ENCODE measurements around the gene DGCR6L.
"Not testable (repeated sequence)": the region's sequence is repeated elsewhere in the genome, so short reads cannot be mapped to it uniquely, and the experiment has no call there.

DGCR6L gene

GRCh38 chr22:20291604-20292063 lies 28.2 kb downstream of the DGCR6L start:
- DNase-seq (ENCODE audit: low read depth in 3 of 3) = no peak

- no peak for DNase-seq (ENCODE audit: low read depth in 3 of 3)
Observed at GRCh38 chr22:20291249-20291586, 28.6 kb downstream of the DGCR6L start.

GRCh38 chr22:20290578-20291248 lies 29.1 kb downstream of the DGCR6L start:
- no peak for DNase-seq (ENCODE audit: low read depth in 3 of 3)

GRCh38 chr22:20290045-20290392 lies 29.8 kb downstream of the DGCR6L start:
- DNase-seq (ENCODE audit: low read depth in 3 of 3) = no peak

GRCh38 chr22:20289182-20290044 lies 30.4 kb downstream of the DGCR6L start:
- DNase-seq (ENCODE audit: low read depth in 3 of 3) = not testable (repeated sequence)

- DNase-seq (ENCODE audit: low read depth in 3 of 3) = not testable (repeated sequence)
Observed at GRCh38 chr22:20286784-20287423, 33.0 kb downstream of the DGCR6L start.

- not testable (repeated sequence) for DNase-seq (ENCODE audit: low read depth in 3 of 3)
Observed at GRCh38 chr22:20286312-20286660, 33.6 kb downstream of the DGCR6L start.

GRCh38 chr22:20285473-20286311 lies 34.2 kb downstream of the DGCR6L start:
- peak; percentile 51 to 78 (median 65) for DNase-seq (ENCODE audit: low read depth in 3 of 3)

GRCh38 chr22:20284471-20285086 lies 35.3 kb downstream of the DGCR6L start:
- no peak for DNase-seq (ENCODE audit: low read depth in 3 of 3)

GRCh38 chr22:20283674-20284066 lies 36.2 kb downstream of the DGCR6L start:
- no peak for DNase-seq (ENCODE audit: low read depth in 3 of 3)

- DNase-seq (ENCODE audit: low read depth in 3 of 3) = no peak
Observed at GRCh38 chr22:20282901-20283673, 36.8 kb downstream of the DGCR6L start.

- no peak for DNase-seq (ENCODE audit: low read depth in 3 of 3)
Observed at GRCh38 chr22:20281891-20282290, 38.0 kb downstream of the DGCR6L start.

GRCh38 chr22:20281473-20281872 lies 38.4 kb downstream of the DGCR6L start:
- DNase-seq (ENCODE audit: low read depth in 3 of 3) = not testable (repeated sequence)

GRCh38 chr22:20280866-20281265 lies 39.0 kb downstream of the DGCR6L start:
- DNase-seq (ENCODE audit: low read depth in 3 of 3) = no peak

- DNase-seq (ENCODE audit: low read depth in 3 of 3) = not testable (repeated sequence)
Observed at GRCh38 chr22:20280163-20280562, 39.7 kb downstream of the DGCR6L start.

GRCh38 chr22:20279662-20280134 lies 40.2 kb downstream of the DGCR6L start:
- DNase-seq (ENCODE audit: low read depth in 3 of 3) = no peak

- DNase-seq (ENCODE audit: low read depth in 3 of 3) = not testable (repeated sequence)
Observed at GRCh38 chr22:20278726-20279490, 41.0 kb downstream of the DGCR6L start.

- DNase-seq (ENCODE audit: low read depth in 3 of 3) = not testable (repeated sequence)
Observed at GRCh38 chr22:20277936-20278635, 41.8 kb downstream of the DGCR6L start.

- DNase-seq (ENCODE audit: low read depth in 3 of 3) = no peak
Observed at GRCh38 chr22:20276468-20276867, 43.4 kb downstream of the DGCR6L start.

Data from stimulated activated CD4-positive, alpha-beta T cell treated with anti-CD3 and anti-CD28 coated beads, TNF-alpha, amount 100 ng/mL, for 48 hours (primary cell).